Natural killer cell (primary cell): ENCODE measurements around the gene IQCM. TPM values are rescaled to one million over a fixed set of nuclear protein-coding genes. Genes with fewer than 3 reads are reported as not detected.

Source experiments
- ATAC-seq, 3 donors: fragments of 150-1000 bp in 2 of 3; fragments of 200-7000 bp in 1 of 3; cut with Tn5 transposase; 1 replicate in 1 of 3; 2 replicates in 2 of 3; pipeline ENCODE4 v1.10.0; 2021; ENCODE audit warnings: mild to moderate bottlenecking in 2 of 3, moderate library complexity in 2 of 3
- DNase-seq, 2 donors: peaks; one replicate each; pipeline versions ENCODE4 v3.0.0 to v3.0.0-alpha.2; 2013 to 2021; ENCODE audit warnings: mixed read lengths in 1 of 2
- H3K27ac ChIP-seq: one replicate; pipeline ENCODE4 v1.5.1; 2013; ENCODE audit warnings: mild to moderate bottlenecking, low read length
- H3K27me3 ChIP-seq: one replicate; pipeline ENCODE4 v1.6.1; 2013; ENCODE audit warnings: low read length; ENCODE audit not compliant: control insufficient read depth, insufficient read depth
- H3K36me3 ChIP-seq: one replicate; pipeline ENCODE4 v1.6.1; 2013; ENCODE audit warnings: low read length; ENCODE audit not compliant: control insufficient read depth, insufficient read depth
- H3K4me1 ChIP-seq: one replicate; pipeline ENCODE4 v1.6.1; 2013; ENCODE audit warnings: low read length; ENCODE audit not compliant: control insufficient read depth, insufficient read depth
- H3K4me3 ChIP-seq: one replicate; pipeline ENCODE4 v1.5.1; 2013; ENCODE audit warnings: low read length
- H3K9me3 ChIP-seq: one replicate; pipeline ENCODE4 v1.6.1; 2013; ENCODE audit warnings: low read length; ENCODE audit not compliant: control insufficient read depth, insufficient read depth
- H3K27ac Mint-ChIP-seq, 2 donors: one replicate each; pipeline ENCODE4 v1.8.0; 2022; ENCODE audit warnings: mild to moderate bottlenecking in 2 of 2, mixed read lengths in 2 of 2, moderate library complexity in 1 of 2
- H3K27me3 Mint-ChIP-seq, 2 donors: one replicate each; pipeline ENCODE4 v1.8.0; 2022; ENCODE audit warnings: low read depth in 2 of 2, mixed read lengths in 2 of 2
- H3K36me3 Mint-ChIP-seq: one replicate; pipeline ENCODE4 v1.8.0; 2022; ENCODE audit warnings: mixed read lengths
- H3K4me1 Mint-ChIP-seq, 2 donors: one replicate each; pipeline ENCODE4 v1.8.0; 2022; ENCODE audit warnings: mixed read lengths in 2 of 2
- H3K4me3 Mint-ChIP-seq: one replicate; pipeline ENCODE4 v1.8.0; 2022; ENCODE audit warnings: mild to moderate bottlenecking, moderate library complexity, mixed read lengths
- H3K9me3 Mint-ChIP-seq, 2 donors: one replicate each; pipeline ENCODE4 v1.8.0; 2022; ENCODE audit warnings: mixed read lengths in 2 of 2
- CTCF ChIP-seq: fragments of 200-600 bp; IDR thresholded peaks from one replicate; pipeline ENCODE4 v1.8.0; 2022; ENCODE audit warnings: antibody characterized with exemption
- WGBS: methylation state at CpG from one replicate; pipeline ENCODE4 v1.1.7; 2013; ENCODE audit warnings: missing lambda C conversion rate; ENCODE audit not compliant: insufficient coverage; 5-methylcytosine and 5-hydroxymethylcytosine counted together
- intact Hi-C: fragments of 100-400 bp; cut with micrococcal nuclease; formaldehyde crosslinking; loops from one replicate; pipeline ENCODE4 v1.14.2; 2022
- total RNA-seq, 4 donors: library from RNA; stranded (reverse); fragments of 120-200 nt in 1 of 4; gene quantifications; one replicate each; pipeline versions ENCODE4 v1.2.3 to v1.2.4, GENCODE V29; 2013 to 2022

IQCM gene
- total RNA-seq, 3 donors from 2014 or later (not counting 1 experiment from before 2014, with no cell fraction given), result not detected

GRCh38 chr4:149403081-149403480, 412.6 kb downstream of the IQCM start:
- peaks cover 12% of the 10 kb centered on the region for H3K36me3 Mint-ChIP-seq
- no peaks in the 10 kb centered on the region for H3K4me1 ChIP-seq
- H3K27ac Mint-ChIP-seq, result no peak overlapping the region
- TF ChIP-seq CTCF, result no peak
- WGBS, result 95% methylated on average over 2 of the region's 2 CpGs
- no peak for DNase-seq
- no peaks in the 10 kb centered on the region for H3K4me1 Mint-ChIP-seq
- no peak overlapping the region for H3K27ac ChIP-seq
- no peaks in the 10 kb centered on the region for H3K36me3 ChIP-seq
- peaks cover 3% of the 10 kb centered on the region for H3K9me3 ChIP-seq
- no peak overlapping the region for H3K4me3 Mint-ChIP-seq
- no peaks in the 10 kb centered on the region for H3K27me3 ChIP-seq
- no peak overlapping the region for H3K4me3 ChIP-seq
- no peaks in the 10 kb centered on the region for H3K27me3 Mint-ChIP-seq
- intact Hi-C loops, result no loop called here
- ATAC-seq, result no peak
- peaks cover 13 to 21% of the 10 kb centered on the region in 2 donors for H3K9me3 Mint-ChIP-seq

- Mint-ChIP-seq H3K4me1 (no peaks in the 10 kb centered on the region), H3K27ac (no peak overlapping the region), H3K36me3 (peaks cover 7% of the 10 kb centered on the region), H3K4me3 (no peak overlapping the region), H3K9me3 (peaks cover 7 to 10% of the 10 kb centered on the region in 2 donors), H3K27me3 (no peaks in the 10 kb centered on the region)
- intact Hi-C loops, result no loop called here
- Histone ChIP-seq H3K4me1 (no peaks in the 10 kb centered on the region), H3K27me3 (no peaks in the 10 kb centered on the region), H3K9me3 (no peaks in the 10 kb centered on the region), H3K4me3 (no peak overlapping the region), H3K36me3 (no peaks in the 10 kb centered on the region), H3K27ac (no peak overlapping the region)
- ATAC-seq (no peak), DNase-seq (no peak)
- WGBS, result 73% methylated on average over 2 of the region's 3 CpGs
- no peak for TF ChIP-seq CTCF
Observed at GRCh38 chr4:149398993-149399392, 416.6 kb downstream of the IQCM start.

GRCh38 chr4:149370785-149371420, 444.7 kb downstream of the IQCM start:
- Histone ChIP-seq H3K4me1 (no peaks in the 10 kb centered on the region), H3K36me3 (no peaks in the 10 kb centered on the region), H3K27me3 (no peaks in the 10 kb centered on the region), H3K27ac (no peak overlapping the region), H3K4me3 (no peak overlapping the region), H3K9me3 (no peaks in the 10 kb centered on the region)
- Mint-ChIP-seq H3K36me3 (no peaks in the 10 kb centered on the region), H3K4me3 (no peak overlapping the region), H3K9me3 (peaks cover 2 to 3% of the 10 kb centered on the region in 2 donors), H3K27me3 (no peaks in the 10 kb centered on the region), H3K27ac (no peak overlapping the region), H3K4me1 (no peaks in the 10 kb centered on the region)
- no peak for DNase-seq
- WGBS, result 44% methylated on average over 4 of the region's 4 CpGs
- no peak for ATAC-seq
- intact Hi-C loops, result no loop called here
- no peak for TF ChIP-seq CTCF

GRCh38 chr4:149370002-149370401, 445.6 kb downstream of the IQCM start:
- TF ChIP-seq CTCF, result no peak
- Mint-ChIP-seq H3K4me1 (no peaks in the 10 kb centered on the region), H3K36me3 (no peaks in the 10 kb centered on the region), H3K9me3 (peaks cover 0 to 3% of the 10 kb centered on the region in 2 donors), H3K4me3 (no peak overlapping the region), H3K27me3 (no peaks in the 10 kb centered on the region), H3K27ac (no peak overlapping the region)
- intact Hi-C loops, result no loop called here
- WGBS, result 71% methylated on average over 2 of the region's 3 CpGs
- Histone ChIP-seq H3K9me3 (no peaks in the 10 kb centered on the region), H3K4me3 (no peak overlapping the region), H3K27me3 (no peaks in the 10 kb centered on the region), H3K4me1 (no peaks in the 10 kb centered on the region), H3K36me3 (no peaks in the 10 kb centered on the region), H3K27ac (no peak overlapping the region)
- no peak for ATAC-seq
- DNase-seq, result no peak
